ENCODE data around the gene NRG3.

The NRG3 gene

DNA sequence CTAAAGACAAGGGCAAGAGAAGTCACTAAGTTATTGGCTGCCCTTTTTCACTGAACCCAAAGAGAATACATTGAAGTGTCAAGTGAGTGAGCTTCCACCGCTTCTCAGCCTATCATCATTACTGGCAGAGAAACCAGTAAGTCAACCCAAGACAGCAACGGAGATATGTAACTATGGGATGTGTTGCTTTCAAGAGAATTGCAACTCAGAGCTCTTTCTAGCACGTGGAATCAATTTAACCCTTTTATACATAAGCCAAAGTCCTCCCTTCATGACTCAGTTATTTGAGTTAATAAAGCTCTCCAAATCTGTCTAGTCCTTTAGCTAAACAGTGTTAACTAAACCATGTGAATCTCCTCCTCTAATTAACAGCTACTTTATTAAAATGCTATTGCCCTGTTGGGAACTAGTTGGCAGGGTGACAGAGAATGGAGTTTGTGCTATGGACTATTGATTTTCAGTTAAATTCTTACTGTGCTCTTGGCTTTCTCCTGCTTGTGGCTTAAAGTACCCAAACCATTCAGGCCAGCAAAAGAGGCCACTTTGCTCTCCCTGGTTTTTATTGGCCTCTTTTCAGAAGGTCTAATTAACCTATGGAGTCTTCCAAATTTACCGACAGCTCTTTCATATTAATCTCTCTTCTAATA is 287.7 kb downstream of the NRG3 start:
- no peak for ATAC-seq
- TF ChIP-seq TOX (CRISPR knock-in tag; IDR thresholded peaks at IDR 0.05; ENCODE audit: borderline replicate concordance) (no peak), ESRRG (CRISPR knock-in tag; IDR thresholded peaks at IDR 0.05) (no peak), PPARA (CRISPR knock-in tag; IDR thresholded peaks at IDR 0.05; ENCODE audit: borderline replicate concordance) (no peak), ZFP30 (CRISPR knock-in tag; IDR thresholded peaks at IDR 0.05) (no peak), ZNF8 (CRISPR knock-in tag; IDR thresholded peaks at IDR 0.05) (no peak), OSR1 (CRISPR knock-in tag; IDR thresholded peaks at IDR 0.05) (no peak), GLIS3 (CRISPR knock-in tag; IDR thresholded peaks at IDR 0.05) (no peak), RARB (CRISPR knock-in tag; IDR thresholded peaks at IDR 0.05) (no peak), SNAI2 (CRISPR knock-in tag; IDR thresholded peaks at IDR 0.05) (no peak), ISL1 (CRISPR knock-in tag; IDR thresholded peaks at IDR 0.05) (no peak)
- TF ChIP-seq, protein P1, sequence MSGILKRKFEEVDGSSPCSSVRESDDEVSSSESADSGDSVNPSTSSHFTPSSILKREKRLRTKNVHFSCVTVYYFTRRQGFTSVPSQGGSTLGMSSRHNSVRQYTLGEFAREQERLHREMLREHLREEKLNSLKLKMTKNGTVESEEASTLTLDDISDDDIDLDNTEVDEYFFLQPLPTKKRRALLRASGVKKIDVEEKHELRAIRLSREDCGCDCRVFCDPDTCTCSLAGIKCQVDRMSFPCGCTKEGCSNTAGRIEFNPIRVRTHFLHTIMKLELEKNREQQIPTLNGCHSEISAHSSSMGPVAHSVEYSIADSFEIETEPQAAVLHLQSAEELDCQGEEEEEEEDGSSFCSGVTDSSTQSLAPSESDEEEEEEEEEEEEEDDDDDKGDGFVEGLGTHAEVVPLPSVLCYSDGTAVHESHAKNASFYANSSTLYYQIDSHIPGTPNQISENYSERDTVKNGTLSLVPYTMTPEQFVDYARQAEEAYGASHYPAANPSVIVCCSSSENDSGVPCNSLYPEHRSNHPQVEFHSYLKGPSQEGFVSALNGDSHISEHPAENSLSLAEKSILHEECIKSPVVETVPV (CRISPR knock-in tag; IDR thresholded peaks at IDR 0.05): no peak

- TF ChIP-seq PPARA (CRISPR knock-in tag; IDR thresholded peaks at IDR 0.05; ENCODE audit: borderline replicate concordance) (no peak), ZNF70 (CRISPR knock-in tag; IDR thresholded peaks at IDR 0.05) (no peak), RARB (CRISPR knock-in tag; IDR thresholded peaks at IDR 0.05) (no peak), TCF4 (CRISPR knock-in tag; IDR thresholded peaks at IDR 0.05; ENCODE audit: borderline replicate concordance) (no peak), TOX (CRISPR knock-in tag; IDR thresholded peaks at IDR 0.05; ENCODE audit: borderline replicate concordance) (no peak), CSDC2 (CRISPR knock-in tag; IDR thresholded peaks at IDR 0.05) (no peak), SNAI2 (CRISPR knock-in tag; IDR thresholded peaks at IDR 0.05) (no peak), PATZ1 (CRISPR knock-in tag; IDR thresholded peaks at IDR 0.05; ENCODE audit: borderline replicate concordance) (no peak), GLIS3 (CRISPR knock-in tag; IDR thresholded peaks at IDR 0.05) (no peak), ZFP30 (CRISPR knock-in tag; IDR thresholded peaks at IDR 0.05) (no peak)
- TF ChIP-seq, protein P2, sequence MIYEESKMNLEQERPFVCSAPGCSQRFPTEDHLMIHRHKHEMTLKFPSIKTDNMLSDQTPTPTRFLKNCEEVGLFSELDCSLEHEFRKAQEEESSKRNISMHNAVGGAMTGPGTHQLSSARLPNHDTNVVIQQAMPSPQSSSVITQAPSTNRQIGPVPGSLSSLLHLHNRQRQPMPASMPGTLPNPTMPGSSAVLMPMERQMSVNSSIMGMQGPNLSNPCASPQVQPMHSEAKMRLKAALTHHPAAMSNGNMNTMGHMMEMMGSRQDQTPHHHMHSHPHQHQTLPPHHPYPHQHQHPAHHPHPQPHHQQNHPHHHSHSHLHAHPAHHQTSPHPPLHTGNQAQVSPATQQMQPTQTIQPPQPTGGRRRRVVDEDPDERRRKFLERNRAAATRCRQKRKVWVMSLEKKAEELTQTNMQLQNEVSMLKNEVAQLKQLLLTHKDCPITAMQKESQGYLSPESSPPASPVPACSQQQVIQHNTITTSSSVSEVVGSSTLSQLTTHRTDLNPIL (CRISPR knock-in tag; IDR thresholded peaks at IDR 0.05; ENCODE audit: low read depth): no peak
- TF ChIP-seq, protein P1 (CRISPR knock-in tag; IDR thresholded peaks at IDR 0.05): no peak
- ATAC-seq: no peak
Measured at GRCh38 chr10:82171899-82172298, 296.9 kb downstream of the NRG3 start.

DNA sequence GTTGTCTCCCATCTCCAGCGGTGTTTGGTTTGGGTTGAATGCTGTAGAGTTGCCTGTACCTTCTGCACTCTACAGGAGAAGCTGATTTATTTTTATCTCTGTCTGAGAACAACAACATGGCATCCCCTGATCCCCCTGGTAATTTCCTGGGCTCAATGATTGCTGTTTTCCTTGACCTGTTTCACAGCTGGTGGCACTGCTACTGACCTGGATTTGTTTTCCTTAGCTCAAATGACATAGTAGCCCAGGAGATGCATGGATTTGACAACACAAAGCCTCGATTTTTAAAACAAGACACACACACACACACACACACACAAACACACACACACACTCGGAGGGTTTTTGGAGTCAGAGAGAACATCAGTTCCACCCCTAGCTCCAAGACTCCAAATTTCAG is 301.6 kb downstream of the NRG3 start:
- ATAC-seq: no peak
- TF ChIP-seq BACH2 (CRISPR knock-in tag; IDR thresholded peaks at IDR 0.05; ENCODE audit: borderline replicate concordance) (no peak), ISL1 (CRISPR knock-in tag; IDR thresholded peaks at IDR 0.05) (no peak), ZC3H10 (CRISPR knock-in tag; IDR thresholded peaks at IDR 0.05) (no peak), RARB (CRISPR knock-in tag; IDR thresholded peaks at IDR 0.05) (no peak), GLIS3 (CRISPR knock-in tag; IDR thresholded peaks at IDR 0.05) (no peak), TSHZ2 (CRISPR knock-in tag; IDR thresholded peaks at IDR 0.05) (no peak), ZNF565 (CRISPR knock-in tag; conservative IDR thresholded peaks at IDR 0.05; ENCODE audit: low read depth) (no peak), POU6F1 (CRISPR knock-in tag; IDR thresholded peaks at IDR 0.05; ENCODE audit: borderline replicate concordance, low read depth) (no peak), ZNF8 (CRISPR knock-in tag; IDR thresholded peaks at IDR 0.05) (no peak), TOX (CRISPR knock-in tag; IDR thresholded peaks at IDR 0.05; ENCODE audit: borderline replicate concordance) (no peak), OSR1 (CRISPR knock-in tag; IDR thresholded peaks at IDR 0.05) (no peak), ZFP30 (CRISPR knock-in tag; IDR thresholded peaks at IDR 0.05) (no peak), ARNTL (CRISPR knock-in tag; IDR thresholded peaks at IDR 0.05; ENCODE audit: borderline replicate concordance, low read depth) (no peak), CSDC2 (CRISPR knock-in tag; IDR thresholded peaks at IDR 0.05) (no peak)
